Uterus (tissue), 2 donors: ENCODE measurements around the gene LMLN.
"Not testable (repeated sequence)": the region's sequence is repeated elsewhere in the genome, so short reads cannot be mapped to it uniquely, and the experiment has no call there.

Experiments used
- POLR2A ChIP-seq, 2 donors: fragments of 450-650 bp; IDR thresholded peaks; one replicate each; pipeline ENCODE4 v1.6.1; 2016; ENCODE audit warnings: antibody characterized with exemption in 2 of 2, mild to moderate bottlenecking in 1 of 2, moderate library complexity in 1 of 2
- TF ChIP-seq, protein P1 (sequence below), 4 experiments: fragments of 200-600 bp in 2 of 4; fragments of 450-650 bp in 2 of 4; sonication (generic) in 2 of 4; IDR thresholded peaks; one replicate each; pipeline ENCODE4 v1.5.1; 2016 to 2019; ENCODE audit warnings: antibody characterized with exemption in 4 of 4, mild to moderate bottlenecking in 2 of 4, moderate library complexity in 1 of 4

DNA sequence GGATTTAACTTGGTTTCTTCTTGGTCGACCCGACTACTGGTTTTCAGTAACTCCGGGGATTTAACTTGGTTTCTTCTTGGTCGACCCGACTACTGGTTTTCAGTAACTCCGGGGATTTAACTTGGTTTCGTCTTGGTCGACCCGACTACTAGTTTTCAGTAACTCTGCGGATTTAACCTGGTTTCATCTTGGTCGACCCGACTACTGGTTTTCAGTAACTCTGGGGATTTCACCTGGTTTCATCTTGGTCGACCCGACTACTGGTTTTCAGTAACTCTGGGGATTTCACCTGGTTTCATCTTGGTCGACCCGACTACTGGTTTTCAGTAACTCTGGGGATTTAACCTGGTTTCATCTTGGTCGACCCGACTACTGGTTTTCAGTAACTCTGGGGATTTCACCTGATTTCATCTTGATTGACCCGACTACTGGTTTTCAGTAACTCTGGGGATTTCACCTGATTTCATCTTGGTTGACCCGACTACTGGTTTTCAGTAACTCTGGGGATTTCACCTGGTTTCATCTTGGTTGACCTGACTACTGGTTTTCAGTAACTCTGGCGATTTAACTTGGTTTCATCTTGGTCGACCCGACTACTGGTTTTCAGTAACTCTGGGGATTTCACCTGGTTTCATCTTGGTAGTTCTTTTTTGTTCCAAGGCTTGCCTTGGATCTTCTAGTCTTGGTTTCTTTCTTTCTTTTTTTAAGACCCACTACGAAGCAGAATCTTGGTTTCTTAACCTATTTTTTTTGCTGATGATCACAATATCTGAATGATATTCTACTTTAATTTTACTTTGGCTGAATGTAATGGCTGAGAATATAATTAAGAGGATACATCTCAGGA is 38.4 kb upstream of the LMLN start:
- TF ChIP-seq, protein P1, sequence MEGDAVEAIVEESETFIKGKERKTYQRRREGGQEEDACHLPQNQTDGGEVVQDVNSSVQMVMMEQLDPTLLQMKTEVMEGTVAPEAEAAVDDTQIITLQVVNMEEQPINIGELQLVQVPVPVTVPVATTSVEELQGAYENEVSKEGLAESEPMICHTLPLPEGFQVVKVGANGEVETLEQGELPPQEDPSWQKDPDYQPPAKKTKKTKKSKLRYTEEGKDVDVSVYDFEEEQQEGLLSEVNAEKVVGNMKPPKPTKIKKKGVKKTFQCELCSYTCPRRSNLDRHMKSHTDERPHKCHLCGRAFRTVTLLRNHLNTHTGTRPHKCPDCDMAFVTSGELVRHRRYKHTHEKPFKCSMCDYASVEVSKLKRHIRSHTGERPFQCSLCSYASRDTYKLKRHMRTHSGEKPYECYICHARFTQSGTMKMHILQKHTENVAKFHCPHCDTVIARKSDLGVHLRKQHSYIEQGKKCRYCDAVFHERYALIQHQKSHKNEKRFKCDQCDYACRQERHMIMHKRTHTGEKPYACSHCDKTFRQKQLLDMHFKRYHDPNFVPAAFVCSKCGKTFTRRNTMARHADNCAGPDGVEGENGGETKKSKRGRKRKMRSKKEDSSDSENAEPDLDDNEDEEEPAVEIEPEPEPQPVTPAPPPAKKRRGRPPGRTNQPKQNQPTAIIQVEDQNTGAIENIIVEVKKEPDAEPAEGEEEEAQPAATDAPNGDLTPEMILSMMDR (IDR thresholded peaks at IDR 0.05): not testable (repeated sequence)
- not testable (repeated sequence) for TF ChIP-seq POLR2A (IDR thresholded peaks at IDR 0.05)
